HuH-7 (cell line): ENCODE results near the gene REV1.
A peak's percentile ranks its signal among the peaks of the same experiment; 100 is the strongest.
"Not testable (repeated sequence)": the region's sequence is repeated elsewhere in the genome, so short reads cannot be mapped to it uniquely, and the experiment has no call there.

Experiments used
- DNase-seq: peaks from one replicate; pipeline ENCODE4 v3.0.0; 2011; ENCODE audit warnings: low spot score

The REV1 gene

GRCh38 chr2:99489761-99490622 is at the start of gene REV1:
REV1 (minus strand) TSS chr2:99490017; CDS start chr2:99464975, 25,042 bp downstream.
- DNase-seq: peak; percentile 96

- no peak for DNase-seq
These were observed 48.2 kb upstream of the REV1 start for GRCh38 chr2:99537910-99538485.

GRCh38 chr2:99524056-99524455 is 34.2 kb upstream of the REV1 start:
- no peak for DNase-seq

- DNase-seq: no peak
These were observed 32.3 kb upstream of the REV1 start for GRCh38 chr2:99522157-99522556.

- DNase-seq: no peak
These were observed 31.0 kb upstream of the REV1 start for GRCh38 chr2:99520813-99521212.

- DNase-seq: no peak
These were observed 30.4 kb upstream of the REV1 start for GRCh38 chr2:99520195-99520594.

GRCh38 chr2:99514357-99514756 is 24.5 kb upstream of the REV1 start:
- DNase-seq: no peak

- DNase-seq: no peak
These were observed 22.4 kb upstream of the REV1 start for GRCh38 chr2:99512181-99512591.

- DNase-seq: no peak
These were observed 19.6 kb upstream of the REV1 start for GRCh38 chr2:99509387-99509786.

- DNase-seq: no peak
These were observed 18.4 kb upstream of the REV1 start for GRCh38 chr2:99507937-99508818.

- no peak for DNase-seq
These were observed 15.2 kb upstream of the REV1 start for GRCh38 chr2:99504844-99505584.

GRCh38 chr2:99503662-99504416 is 14.0 kb upstream of the REV1 start:
- not testable (repeated sequence) for DNase-seq

GRCh38 chr2:99496021-99496420 is 6.2 kb upstream of the REV1 start:
- no peak for DNase-seq

GRCh38 chr2:99495115-99495860 is 5.5 kb upstream of the REV1 start:
- DNase-seq: no peak

GRCh38 chr2:99492721-99493120 is 2.9 kb upstream of the REV1 start:
- no peak for DNase-seq

- DNase-seq: no peak
These were observed 1.0 kb upstream of the REV1 start for GRCh38 chr2:99490623-99491461.

GRCh38 chr2:99489063-99489760 is 605 bp downstream of the REV1 start:
- DNase-seq: peak; percentile 70

GRCh38 chr2:99488539-99489062 is 1.2 kb downstream of the REV1 start:
- DNase-seq: peak; percentile 42

- DNase-seq: no peak
These were observed 1.9 kb downstream of the REV1 start for GRCh38 chr2:99487906-99488305.
